Measurements from ENCODE around the gene SEMA3E. TPM values are rescaled to one million over a fixed set of nuclear protein-coding genes. Genes with fewer than 3 reads are reported as not detected.

Gene SEMA3E
- total RNA-seq, 4 donors from 2014 or later = 0.83 to 2.2 (median 1.9) TPM

GRCh38 chr7:83691095-83691494 is 42.2 kb upstream of the SEMA3E start:
- DNase-seq = no peak
- Histone ChIP-seq H3K4me3 (no peak overlapping the region), H3K27me3 (no peaks in the 10 kb centered on the region), H3K27ac (no peak overlapping the region), H3K36me3 (no peaks in the 10 kb centered on the region), H3K4me1 (no peaks in the 10 kb centered on the region), H3K9me3 (no peaks in the 10 kb centered on the region)
- TF ChIP-seq CTCF (IDR thresholded peaks at IDR 0.05) (no peak), POLR2A (IDR thresholded peaks at IDR 0.05) (no peak)

- Histone ChIP-seq H3K9me3 (no peaks in the 10 kb centered on the region), H3K4me1 (no peaks in the 10 kb centered on the region), H3K4me3 (no peak overlapping the region), H3K36me3 (no peaks in the 10 kb centered on the region), H3K27ac (no peak overlapping the region), H3K27me3 (no peaks in the 10 kb centered on the region)
- TF ChIP-seq CTCF (IDR thresholded peaks at IDR 0.05) (no peak), POLR2A (IDR thresholded peaks at IDR 0.05) (no peak)
- DNase-seq = no peak
Measured at GRCh38 chr7:83689855-83690254, 40.9 kb upstream of the SEMA3E start.

- H3K4me1 ChIP-seq = no peaks in the 10 kb centered on the region
- DNase-seq = no peak
- no peaks in the 10 kb centered on the region for H3K36me3 ChIP-seq
- H3K9me3 ChIP-seq = no peaks in the 10 kb centered on the region
- TF ChIP-seq CTCF (IDR thresholded peaks at IDR 0.05) (no peak), POLR2A (IDR thresholded peaks at IDR 0.05) (no peak)
- no peak overlapping the region for H3K4me3 ChIP-seq
- no peaks in the 10 kb centered on the region for H3K27me3 ChIP-seq
- no peak overlapping the region for H3K27ac ChIP-seq
Measured at GRCh38 chr7:83686416-83686815, 37.5 kb upstream of the SEMA3E start.

- Histone ChIP-seq H3K9me3 (no peaks in the 10 kb centered on the region), H3K4me1 (no peaks in the 10 kb centered on the region), H3K4me3 (no peak overlapping the region), H3K27me3 (no peaks in the 10 kb centered on the region), H3K36me3 (no peaks in the 10 kb centered on the region), H3K27ac (no peak overlapping the region)
- TF ChIP-seq POLR2A (IDR thresholded peaks at IDR 0.05) (no peak), CTCF (IDR thresholded peaks at IDR 0.05) (no peak)
- no peak for DNase-seq
Measured at GRCh38 chr7:83684928-83685327, 36.0 kb upstream of the SEMA3E start.

- H3K27me3 ChIP-seq = no peaks in the 10 kb centered on the region
- H3K27ac ChIP-seq = no peak overlapping the region
- no peaks in the 10 kb centered on the region for H3K9me3 ChIP-seq
- H3K4me1 ChIP-seq = no peaks in the 10 kb centered on the region
- H3K36me3 ChIP-seq = no peaks in the 10 kb centered on the region
- no peak for DNase-seq
- no peak overlapping the region for H3K4me3 ChIP-seq
- no peak for TF ChIP-seq POLR2A (IDR thresholded peaks at IDR 0.05)
- no peak for TF ChIP-seq CTCF (IDR thresholded peaks at IDR 0.05)
Measured at GRCh38 chr7:83681200-83681778, 32.4 kb upstream of the SEMA3E start.
